ENCODE data around the gene DLG2. TPM values are rescaled to one million over a fixed set of nuclear protein-coding genes. Genes with fewer than 3 reads are reported as not detected.

DLG2 gene
- total and polyA plus RNA-seq, 9 donors, result 2.5 to 20.7 (median 12.0) TPM

- TF ChIP-seq POLR2A (IDR thresholded peaks at IDR 0.05), result no peak
- TF ChIP-seq CTCF (IDR thresholded peaks at IDR 0.05), result no peak
- TF ChIP-seq EP300 (IDR thresholded peaks at IDR 0.05), result no peak
- intact Hi-C loops (cut with DNase I), result no loop called here
- Histone ChIP-seq H3K9me3 (no peaks in the 10 kb centered on the region), H3K4me3 (no peak overlapping the region), H3K4me1 (ENCODE audit: insufficient read depth) (no peaks in the 10 kb centered on the region), H3K27me3 (no peaks in the 10 kb centered on the region), H3K27ac (no peak overlapping the region), H3K36me3 (no peaks in the 10 kb centered on the region)
- 91 to 97% (median 96%) methylated on average over 6 of the region's 6 CpGs for WGBS, 3 donors
- DNase-seq, result no peak
Measured at GRCh38 chr11:85472953-85473352, 154.2 kb downstream of the DLG2 start.

- Histone ChIP-seq H3K9me3 (no peaks in the 10 kb centered on the region), H3K36me3 (no peaks in the 10 kb centered on the region), H3K27ac (no peak overlapping the region), H3K27me3 (no peaks in the 10 kb centered on the region), H3K4me1 (ENCODE audit: insufficient read depth) (no peaks in the 10 kb centered on the region), H3K4me3 (no peak overlapping the region)
- 93 to 100% (median 95%) methylated on average over 2 of the region's 2 CpGs for WGBS, 3 donors
- no peak for DNase-seq
- intact Hi-C loops (cut with DNase I), result no loop called here
- TF ChIP-seq EP300 (IDR thresholded peaks at IDR 0.05) (no peak), POLR2A (IDR thresholded peaks at IDR 0.05) (no peak), CTCF (IDR thresholded peaks at IDR 0.05) (no peak)
Measured at GRCh38 chr11:85464283-85464682, 162.9 kb downstream of the DLG2 start.

- TF ChIP-seq CTCF (IDR thresholded peaks at IDR 0.05), result no peak
- intact Hi-C loops (cut with DNase I), result no loop called here
- WGBS, 3 donors, result 94 to 95% (median 94%) methylated on average over 4 of the region's 4 CpGs
Measured at GRCh38 chr11:85459304-85459703, 167.8 kb downstream of the DLG2 start.

GRCh38 chr11:85444479-85444878 is 182.7 kb downstream of the DLG2 start:
- TF ChIP-seq POLR2A (IDR thresholded peaks at IDR 0.05) (no peak), EP300 (IDR thresholded peaks at IDR 0.05) (no peak), CTCF (IDR thresholded peaks at IDR 0.05) (no peak)
- H3K9me3 ChIP-seq, result no peaks in the 10 kb centered on the region
- H3K27ac ChIP-seq, result no peak overlapping the region
- no peak for DNase-seq
- intact Hi-C loops (cut with DNase I), result no loop called here
- H3K4me1 ChIP-seq (ENCODE audit: insufficient read depth), result peaks cover 2% of the 10 kb centered on the region
- H3K36me3 ChIP-seq, result no peaks in the 10 kb centered on the region
- no peak overlapping the region for H3K4me3 ChIP-seq
- WGBS, 3 donors, result 72 to 84% (median 76%) methylated on average over 1 of the region's 1 CpG
- H3K27me3 ChIP-seq, result peaks cover 4% of the 10 kb centered on the region

More at GRCh38 chr11:85459304-85459703, 167.8 kb downstream of the DLG2 start:
- no peak overlapping the region for H3K4me3 ChIP-seq
- no peaks in the 10 kb centered on the region for H3K4me1 ChIP-seq (ENCODE audit: insufficient read depth)
- DNase-seq, result no peak
- no peaks in the 10 kb centered on the region for H3K36me3 ChIP-seq
- H3K27me3 ChIP-seq, result no peaks in the 10 kb centered on the region
- no peaks in the 10 kb centered on the region for H3K9me3 ChIP-seq
- H3K27ac ChIP-seq, result no peak overlapping the region

- WGBS, 3 donors, result 90 to 96% (median 94%) methylated on average over 1 of the region's 1 CpG
- TF ChIP-seq EP300 (IDR thresholded peaks at IDR 0.05), result no peak
- no peak for TF ChIP-seq POLR2A (IDR thresholded peaks at IDR 0.05)
- no peak for TF ChIP-seq CTCF (IDR thresholded peaks at IDR 0.05)
- intact Hi-C loops (cut with DNase I), result no loop called here
- no peak for DNase-seq
- no peak overlapping the region for H3K4me3 ChIP-seq
- no peak overlapping the region for H3K27ac ChIP-seq
- H3K36me3 ChIP-seq, result no peaks in the 10 kb centered on the region
- H3K27me3 ChIP-seq, result no peaks in the 10 kb centered on the region
- peaks cover 2% of the 10 kb centered on the region for H3K4me1 ChIP-seq (ENCODE audit: insufficient read depth)
- H3K9me3 ChIP-seq, result no peaks in the 10 kb centered on the region
Measured at GRCh38 chr11:85440273-85440672, 186.9 kb downstream of the DLG2 start.

Data from ovary (tissue), 9 donors.